HG02981 (cell line): ENCODE measurements around the gene DYNC1H1.

Source experiments
- ATAC-seq: cut with Tn5 transposase; IDR thresholded peaks from one replicate; pipeline ENCODE4 v1.9.1; 2021; ENCODE audit warnings: mild to moderate bottlenecking, moderate library complexity; ENCODE audit not compliant: unreplicated experiment

DYNC1H1 gene

GRCh38 chr14:101964297-101965180, at the start of gene DYNC1H1:
Gene DYNC1H1, plus strand, starts transcription at chr14:101964573. Its CDS starts 119 bp downstream, at chr14:101964692.
- peak; percentile 74 for ATAC-seq

- ATAC-seq = no peak
These were observed 48.2 kb upstream of the DYNC1H1 start for GRCh38 chr14:101915871-101916815.

- no peak for ATAC-seq
These were observed 47.5 kb upstream of the DYNC1H1 start for GRCh38 chr14:101916816-101917412.

- no peak for ATAC-seq
These were observed 46.9 kb upstream of the DYNC1H1 start for GRCh38 chr14:101917413-101918017.

GRCh38 chr14:101918065-101918989, 46.0 kb upstream of the DYNC1H1 start:
- no peak for ATAC-seq

- no peak for ATAC-seq
These were observed 44.1 kb upstream of the DYNC1H1 start for GRCh38 chr14:101920271-101920670.

GRCh38 chr14:101922866-101923265, 41.5 kb upstream of the DYNC1H1 start:
- ATAC-seq = no peak

- ATAC-seq = no peak
These were observed 39.2 kb upstream of the DYNC1H1 start for GRCh38 chr14:101925152-101925551.

GRCh38 chr14:101926085-101926484, 38.3 kb upstream of the DYNC1H1 start:
- ATAC-seq = no peak

- ATAC-seq = no peak
These were observed 37.8 kb upstream of the DYNC1H1 start for GRCh38 chr14:101926620-101927019.

GRCh38 chr14:101927859-101928258, 36.5 kb upstream of the DYNC1H1 start:
- ATAC-seq = no peak

- no peak for ATAC-seq
These were observed 35.9 kb upstream of the DYNC1H1 start for GRCh38 chr14:101928415-101928841.

- no peak for ATAC-seq
These were observed 35.3 kb upstream of the DYNC1H1 start for GRCh38 chr14:101929096-101929495.

- no peak for ATAC-seq
These were observed 34.4 kb upstream of the DYNC1H1 start for GRCh38 chr14:101929946-101930345.

GRCh38 chr14:101932673-101933072, 31.7 kb upstream of the DYNC1H1 start:
- no peak for ATAC-seq

GRCh38 chr14:101933209-101933608, 31.2 kb upstream of the DYNC1H1 start:
- no peak for ATAC-seq

GRCh38 chr14:101934601-101935150, 29.7 kb upstream of the DYNC1H1 start:
- no peak for ATAC-seq

- no peak for ATAC-seq
These were observed 26.2 kb upstream of the DYNC1H1 start for GRCh38 chr14:101937926-101938767.
